NCI-H524 (cell line): ENCODE results near the gene IQGAP3.
"Not testable (repeated sequence)": the region's sequence is repeated elsewhere in the genome, so short reads cannot be mapped to it uniquely, and the experiment has no call there.

Source experiments
- DNase-seq, 2 experiments: peaks; one replicate each; lab custom pipeline; 2025; lab: John Stamatoyannopoulos, UW

The IQGAP3 gene

DNA sequence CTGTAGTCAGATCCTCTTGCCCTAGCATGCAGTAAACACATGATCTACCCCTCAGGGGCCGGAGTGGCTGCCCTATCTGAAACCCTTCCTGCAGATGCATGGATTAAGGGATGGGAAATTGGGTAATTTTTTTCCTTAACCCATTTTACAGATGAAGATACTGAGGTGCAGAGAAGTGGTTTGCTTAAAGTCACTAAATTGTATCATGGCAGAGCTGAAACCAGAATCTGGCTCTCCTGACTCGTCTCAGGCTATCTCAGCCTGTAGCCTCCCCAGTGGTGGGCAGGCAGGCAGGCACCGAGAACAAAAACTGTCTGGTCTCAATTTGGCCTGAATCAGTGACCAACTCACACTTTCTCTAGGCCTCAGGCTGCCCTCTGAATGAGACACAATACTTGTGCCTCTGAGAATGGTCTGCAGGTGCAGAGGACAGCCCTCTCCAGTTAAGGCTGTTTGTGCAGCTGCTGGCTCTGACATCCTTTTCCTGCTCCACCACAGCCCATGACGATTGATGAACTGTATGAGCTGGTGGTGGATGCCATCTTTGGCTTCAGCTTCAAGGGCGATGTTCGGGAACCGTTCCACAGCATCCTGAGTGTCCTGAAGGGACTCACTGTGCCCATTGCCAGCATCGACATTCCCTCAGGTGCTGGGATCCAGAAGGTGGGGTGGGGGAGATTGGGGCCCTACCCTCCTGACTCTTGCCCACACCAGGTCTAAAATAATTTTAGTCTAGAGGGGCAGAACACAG is 20.7 kb upstream of the IQGAP3 start:
- no peak for DNase-seq

DNA sequence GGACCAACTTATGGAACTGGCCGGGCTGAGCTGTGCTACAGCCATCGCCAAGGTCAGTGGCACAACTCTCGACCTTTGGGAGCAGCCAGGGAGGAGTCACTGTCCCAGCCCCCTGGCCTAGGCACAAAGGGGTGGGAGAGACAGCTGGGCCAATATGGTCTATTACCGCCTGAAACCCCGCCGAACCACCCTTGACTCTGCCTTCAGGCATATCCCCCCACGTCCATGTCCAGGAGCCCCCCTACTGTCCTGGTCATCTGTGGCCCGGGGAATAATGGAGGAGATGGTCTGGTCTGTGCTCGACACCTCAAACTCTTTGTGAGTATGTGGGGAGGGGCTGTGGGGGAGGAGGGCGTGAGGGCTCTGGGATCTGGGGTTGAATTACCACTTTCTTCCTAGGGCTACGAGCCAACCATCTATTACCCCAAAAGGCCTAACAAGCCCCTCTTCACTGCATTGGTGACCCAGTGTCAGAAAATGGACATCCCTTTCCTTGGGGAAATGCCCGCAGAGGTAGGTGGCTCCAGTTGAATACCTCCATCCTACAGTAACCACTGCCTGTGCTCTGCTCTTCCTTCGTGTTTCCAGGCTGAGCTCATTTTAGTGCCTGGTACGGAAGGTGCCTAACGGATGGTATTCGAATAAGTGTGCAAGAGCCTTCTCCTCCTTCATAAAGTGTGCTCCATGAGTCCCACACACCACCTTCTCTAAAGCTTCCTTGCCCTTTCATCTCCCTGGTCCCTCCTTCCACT is 20.0 kb upstream of the IQGAP3 start:
- DNase-seq = no peak

GRCh38 chr1:156591432-156592157 is 19.2 kb upstream of the IQGAP3 start, which contains the start of gene NAXE:
Gene NAXE (plus strand): TSS chr1:156591776. CDS start chr1:156591805, 29 bp downstream.
- peak; percentile 51 to 70 for DNase-seq

GRCh38 chr1:156591181-156591431 is 18.7 kb upstream of the IQGAP3 start:
- no peak for DNase-seq

DNA sequence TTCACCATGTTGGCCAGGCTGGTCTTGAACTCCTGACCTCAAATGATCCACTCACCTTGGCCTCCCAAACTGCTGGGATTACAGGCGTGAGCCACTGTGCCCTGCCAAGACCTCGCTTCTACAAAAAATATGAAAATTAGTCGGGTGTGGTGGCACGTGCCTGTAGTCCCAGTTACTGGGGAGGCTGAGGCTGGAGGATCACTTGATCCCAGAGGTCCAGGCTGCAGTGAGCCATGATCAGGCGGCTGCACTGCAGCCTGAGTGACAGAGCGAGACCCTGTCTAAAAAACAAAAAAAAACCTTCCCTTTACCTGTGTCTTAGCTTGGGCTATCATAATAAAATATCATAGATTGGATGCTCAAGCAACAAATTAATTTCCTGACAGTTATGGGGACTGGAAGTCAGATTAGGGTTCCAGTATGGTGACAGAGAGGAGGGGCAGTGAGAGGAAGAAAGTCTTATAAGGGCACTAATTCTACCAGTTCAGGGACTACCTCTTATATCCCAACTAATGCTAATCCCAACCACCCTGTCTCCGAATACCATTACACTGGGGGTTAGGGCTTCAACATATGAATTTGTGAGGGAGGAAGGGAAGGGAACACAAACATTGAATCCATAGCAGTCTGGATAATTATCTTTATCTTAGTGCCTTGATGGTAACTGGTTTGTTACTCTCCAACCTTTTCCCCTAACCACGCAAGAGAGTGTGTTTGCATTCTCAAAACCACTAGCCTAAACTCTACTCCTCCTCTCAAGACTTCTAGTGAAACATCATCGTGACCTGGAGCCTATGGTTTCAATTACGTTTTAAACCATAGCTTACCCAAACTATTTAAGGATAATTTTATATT is 18.2 kb upstream of the IQGAP3 start:
- no peak for DNase-seq

GRCh38 chr1:156589546-156589945 is 17.2 kb upstream of the IQGAP3 start:
- no peak for DNase-seq

DNA sequence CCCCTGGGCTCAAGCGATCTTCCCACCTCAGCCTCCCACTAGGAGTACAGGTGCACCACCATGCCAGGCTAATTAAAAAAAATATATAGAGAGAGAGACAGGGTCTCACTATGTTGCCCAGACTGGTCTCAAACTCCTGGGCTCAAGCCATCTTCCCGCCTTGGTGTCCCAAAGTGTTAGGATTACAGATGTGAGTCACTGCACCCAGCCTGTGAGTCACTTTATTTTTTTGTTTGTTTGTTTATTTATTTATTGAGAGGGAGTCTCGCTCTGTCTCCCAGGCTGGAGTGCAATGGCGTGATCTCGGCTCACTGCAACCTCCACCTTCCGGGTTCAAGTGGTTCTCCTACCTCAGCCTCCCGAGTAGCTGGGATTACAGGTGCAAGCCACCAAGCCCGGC is 15.6 kb upstream of the IQGAP3 start:
- DNase-seq = not testable (repeated sequence)

DNA sequence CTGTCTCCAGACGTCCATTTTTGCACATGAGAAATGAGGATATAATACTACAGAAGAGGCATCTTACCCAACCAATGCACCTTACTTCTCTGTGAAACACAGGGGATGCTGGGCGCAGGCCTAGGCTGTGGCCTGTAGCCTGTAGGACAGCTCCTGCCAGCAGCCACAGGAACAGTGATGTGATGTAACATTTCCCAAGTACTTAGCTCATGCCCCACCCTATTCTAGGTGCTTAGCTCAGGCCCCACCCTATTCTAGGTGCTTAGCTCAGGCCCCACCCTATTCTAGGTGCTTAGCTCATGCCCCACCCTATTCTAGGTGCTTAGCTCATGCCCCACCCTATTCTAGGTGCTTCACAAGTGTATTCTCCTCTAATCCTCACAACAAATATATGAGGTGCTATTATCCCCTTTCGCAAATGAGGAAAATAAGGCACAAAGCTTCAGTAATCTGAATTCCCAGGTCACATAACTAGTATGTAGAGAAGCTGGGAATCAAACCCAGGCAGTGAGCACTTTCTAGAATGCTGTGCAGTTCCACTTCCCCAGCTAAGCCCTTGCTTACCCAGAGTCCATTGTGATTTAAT is 14.6 kb upstream of the IQGAP3 start:
- DNase-seq = no peak

GRCh38 chr1:156586323-156586722 is 14.0 kb upstream of the IQGAP3 start:
- DNase-seq = no peak

GRCh38 chr1:156584813-156585212 is 12.4 kb upstream of the IQGAP3 start:
- DNase-seq = peak in 1 of 2 experiments; percentile 25

- DNase-seq = peak; percentile 47 to 82
Measured at GRCh38 chr1:156583821-156584622, 11.7 kb upstream of the IQGAP3 start.

GRCh38 chr1:156582388-156583017 is 10.1 kb upstream of the IQGAP3 start:
- no peak for DNase-seq

- DNase-seq = no peak
Measured at GRCh38 chr1:156581661-156582387, 9.5 kb upstream of the IQGAP3 start.

GRCh38 chr1:156579472-156579871 is 7.1 kb upstream of the IQGAP3 start, which contains the start of gene TTC24:
Gene TTC24 (plus strand): TSS chr1:156579723. CDS start chr1:156581365, 1,642 bp downstream.
- DNase-seq = peak; percentile 63 to 93

GRCh38 chr1:156578055-156578454 is 5.7 kb upstream of the IQGAP3 start:
- no peak for DNase-seq

DNA sequence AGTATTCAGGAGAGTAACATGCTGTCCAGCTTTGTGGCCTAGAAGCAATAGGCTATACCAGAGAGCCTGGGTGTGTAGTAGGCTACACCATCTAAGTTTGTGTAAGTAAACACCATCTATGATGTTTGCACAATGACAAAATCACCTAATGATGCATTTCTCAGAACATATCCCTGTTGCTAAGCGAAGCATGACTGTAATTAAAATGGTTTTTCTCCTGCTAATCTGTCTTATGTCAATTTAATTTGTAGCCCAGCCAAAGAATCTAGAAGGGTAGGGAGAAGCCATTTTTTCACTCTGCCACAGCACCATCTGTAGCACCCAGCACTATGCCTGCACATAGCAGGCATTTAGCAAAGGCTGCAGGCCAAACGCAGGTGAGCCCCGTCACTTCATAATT is 5.2 kb upstream of the IQGAP3 start:
- no peak for DNase-seq

- no peak for DNase-seq
Measured at GRCh38 chr1:156574039-156574633, 1.8 kb upstream of the IQGAP3 start.

- no peak for DNase-seq
Measured at GRCh38 chr1:156572663-156573018, 276 bp upstream of the IQGAP3 start.

DNA sequence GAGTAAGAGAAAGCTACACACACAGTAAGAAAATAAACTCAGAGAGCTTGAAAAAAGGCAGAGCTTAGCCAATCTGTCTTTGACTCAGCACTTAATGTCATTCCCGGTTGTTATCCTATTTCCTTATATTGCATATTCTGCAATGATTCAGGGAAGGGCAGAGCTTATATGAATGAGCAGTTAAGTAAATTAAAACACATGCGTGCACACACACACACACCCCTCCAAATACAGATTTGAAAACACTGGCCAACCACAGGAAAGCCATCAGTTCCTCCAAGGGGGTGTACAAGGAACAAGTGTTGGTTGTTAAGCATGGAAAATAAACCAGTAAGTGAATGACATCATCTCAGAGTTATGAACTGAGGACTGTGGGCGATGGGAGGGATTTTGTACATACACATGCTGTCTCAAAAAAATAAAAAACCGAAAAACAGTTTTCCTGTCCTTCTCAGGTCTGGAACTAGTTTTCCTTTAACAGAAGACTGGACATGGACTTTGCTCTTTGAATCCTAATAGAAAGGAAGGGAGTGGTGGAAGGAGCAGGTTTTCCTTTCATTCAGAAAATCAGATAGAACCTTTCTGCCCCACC is 1.0 kb downstream of the IQGAP3 start:
- DNase-seq = no peak
